Osteoblast (primary cell): ENCODE data around the gene GLT1D1. TPM values are rescaled to one million over a fixed set of nuclear protein-coding genes. Genes with fewer than 3 reads are reported as not detected.

ENCODE experiments used
- DNase-seq: peaks from one replicate; pipeline ENCODE4 v3.0.0; 2011; ENCODE audit warnings: low spot score, mixed read lengths; ENCODE audit not compliant: insufficient read length; ENCODE audit errors: missing footprints
- H2AFZ ChIP-seq: 2 replicates; pipeline ENCODE4 v1.6.0; 2011; ENCODE audit warnings: mild to moderate bottlenecking, low read length
- H3K27ac ChIP-seq: 2 replicates; pipeline ENCODE4 v1.5.1; 2011; ENCODE audit warnings: mild to moderate bottlenecking, low read depth, low read length, moderate library complexity
- H3K27me3 ChIP-seq: 2 replicates; pipeline ENCODE4 v1.6.0; 2012; ENCODE audit warnings: mild to moderate bottlenecking, control low read depth, inconsistent platforms, low read length, moderate library complexity; ENCODE audit not compliant: insufficient read depth
- H3K36me3 ChIP-seq: 2 replicates; pipeline ENCODE4 v1.5.1; 2011; ENCODE audit warnings: mild to moderate bottlenecking, low read length, control low read depth, moderate library complexity; ENCODE audit not compliant: insufficient read depth
- H3K4me1 ChIP-seq: 2 replicates; pipeline ENCODE4 v1.5.1; 2011; ENCODE audit warnings: mild to moderate bottlenecking, low read length, control low read depth, moderate library complexity; ENCODE audit not compliant: insufficient read depth
- H3K4me2 ChIP-seq: 2 replicates; pipeline ENCODE4 v1.6.0; 2011; ENCODE audit warnings: mild to moderate bottlenecking, low read length; ENCODE audit not compliant: insufficient read depth
- H3K4me3 ChIP-seq: fragments of 200-600 bp; sonication (generic); 3 replicates; pipeline ENCODE4 v1.5.1; 2012; ENCODE audit warnings: mild to moderate bottlenecking, low read length, inconsistent platforms; ENCODE audit not compliant: insufficient read depth
- H3K79me2 ChIP-seq: 2 replicates; pipeline ENCODE4 v1.6.0; 2012; ENCODE audit warnings: mild to moderate bottlenecking, low read length, control low read depth, inconsistent platforms; ENCODE audit not compliant: insufficient read depth
- H3K9me3 ChIP-seq: 2 replicates; pipeline ENCODE4 v1.5.1; 2011; ENCODE audit warnings: low read depth, low read length, control low read depth
- H4K20me1 ChIP-seq: 2 replicates; pipeline ENCODE4 v1.6.0; 2012; ENCODE audit warnings: mild to moderate bottlenecking, low read length, control low read depth; ENCODE audit not compliant: insufficient read depth
- CTCF ChIP-seq: IDR thresholded peaks from 2 replicates; pipeline ENCODE4 v1.5.1; 2011; ENCODE audit warnings: mild to moderate bottlenecking, low read depth, low read length, moderate library complexity; ENCODE audit errors: extremely low read depth
- total RNA-seq: library from RNA; depleted of rRNA; stranded (reverse); fragments of >200 nt; gene quantifications from 2 replicates; pipeline ENCODE4 v1.2.3, GENCODE V29; 2012

GLT1D1 gene
- total RNA-seq, 1 donor, result not detected

GRCh38 chr12:128861226-128862016 lies 8.1 kb downstream of the GLT1D1 start:
- no peak overlapping the region for H3K27ac ChIP-seq
- no peak for DNase-seq
- no peak overlapping the region for H3K4me3 ChIP-seq
- H3K27me3 ChIP-seq, result no peaks in the 10 kb centered on the region
- no peak overlapping the region for H3K4me2 ChIP-seq
- H2AFZ ChIP-seq, result no peak overlapping the region
- H3K4me1 ChIP-seq, result no peaks in the 10 kb centered on the region
- H4K20me1 ChIP-seq, result no peaks in the 10 kb centered on the region
- H3K9me3 ChIP-seq, result no peaks in the 10 kb centered on the region
- TF ChIP-seq CTCF, result no peak
- no peaks in the 10 kb centered on the region for H3K79me2 ChIP-seq
- no peaks in the 10 kb centered on the region for H3K36me3 ChIP-seq

DNA sequence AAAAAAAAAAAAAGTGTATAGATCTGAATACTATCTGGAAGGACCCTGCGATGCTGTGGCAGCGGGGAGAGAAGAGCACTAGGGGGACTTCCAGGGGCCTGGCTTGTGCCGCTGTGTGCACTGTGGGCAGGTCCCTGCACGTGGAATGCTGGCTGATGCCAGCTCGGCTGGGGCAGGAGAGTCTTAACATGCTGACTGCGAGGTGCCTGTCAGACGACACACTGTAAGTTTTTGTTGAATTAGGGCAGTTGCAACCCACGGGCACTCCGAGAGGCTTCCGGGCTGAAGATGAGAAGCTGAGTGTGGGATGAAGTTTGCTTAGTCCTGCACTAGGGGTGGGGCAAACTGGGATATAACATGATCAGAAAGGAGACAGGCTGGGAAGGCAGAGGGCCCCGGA lies 10.7 kb downstream of the GLT1D1 start:
- no peaks in the 10 kb centered on the region for H3K27me3 ChIP-seq
- no peaks in the 10 kb centered on the region for H3K9me3 ChIP-seq

DNA sequence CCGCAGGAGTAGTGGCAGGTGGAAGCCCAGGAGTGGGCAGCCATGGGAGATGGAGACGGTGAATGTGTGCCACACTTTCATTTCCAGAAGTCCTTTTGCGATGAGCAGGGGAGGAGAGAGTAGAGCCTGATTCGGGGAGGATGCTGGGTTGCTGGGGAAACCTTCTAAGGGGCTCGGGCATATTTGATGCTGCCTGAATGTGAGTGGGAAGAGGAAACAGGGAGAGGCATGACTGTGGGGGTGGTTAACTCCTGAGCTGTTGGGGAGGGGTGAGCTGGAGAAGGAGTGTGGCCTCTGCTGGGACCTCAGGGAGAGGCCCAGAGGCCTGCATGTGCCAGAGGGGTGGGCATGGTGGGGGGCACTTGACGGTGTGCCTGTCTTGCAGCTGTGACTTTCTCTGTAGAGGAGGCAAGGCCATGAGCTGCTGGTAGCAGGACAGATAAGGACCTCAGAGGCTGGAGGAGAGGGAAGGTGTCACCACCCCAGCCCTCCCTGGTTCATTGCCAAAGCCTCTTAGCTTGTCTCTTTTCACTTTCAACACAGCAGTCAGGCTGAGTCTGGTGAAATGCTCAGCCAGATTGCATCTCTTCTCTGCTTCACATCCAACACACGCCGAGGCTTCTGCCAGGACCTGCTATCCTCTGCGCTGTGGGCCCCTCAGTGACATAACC lies 11.4 kb downstream of the GLT1D1 start:
- no peaks in the 10 kb centered on the region for H3K9me3 ChIP-seq
- peak; percentile 46 for DNase-seq
- no peak for TF ChIP-seq CTCF
- H3K27ac ChIP-seq, result no peak overlapping the region
- no peaks in the 10 kb centered on the region for H3K27me3 ChIP-seq
- H2AFZ ChIP-seq, result no peak overlapping the region
- no peaks in the 10 kb centered on the region for H4K20me1 ChIP-seq
- H3K4me2 ChIP-seq, result no peak overlapping the region
- H3K79me2 ChIP-seq, result no peaks in the 10 kb centered on the region
- H3K4me1 ChIP-seq, result no peaks in the 10 kb centered on the region
- no peak overlapping the region for H3K4me3 ChIP-seq
- no peaks in the 10 kb centered on the region for H3K36me3 ChIP-seq

More for the DNA sequence above, 10.7 kb downstream of the GLT1D1 start:
- no peak overlapping the region for H3K4me3 ChIP-seq
- H3K4me1 ChIP-seq, result no peaks in the 10 kb centered on the region
- no peak for TF ChIP-seq CTCF
- no peaks in the 10 kb centered on the region for H3K79me2 ChIP-seq
- H3K27ac ChIP-seq, result no peak overlapping the region
- no peak overlapping the region for H2AFZ ChIP-seq
- no peaks in the 10 kb centered on the region for H3K36me3 ChIP-seq
- H4K20me1 ChIP-seq, result no peaks in the 10 kb centered on the region
- no peak for DNase-seq
- no peak overlapping the region for H3K4me2 ChIP-seq

GRCh38 chr12:128867466-128867865 lies 14.2 kb downstream of the GLT1D1 start:
- H3K27me3 ChIP-seq, result no peaks in the 10 kb centered on the region
- no peak for DNase-seq
- H2AFZ ChIP-seq, result no peak overlapping the region
- H3K36me3 ChIP-seq, result no peaks in the 10 kb centered on the region
- no peak overlapping the region for H3K4me2 ChIP-seq
- no peaks in the 10 kb centered on the region for H3K79me2 ChIP-seq
- H4K20me1 ChIP-seq, result no peaks in the 10 kb centered on the region
- no peaks in the 10 kb centered on the region for H3K9me3 ChIP-seq
- H3K27ac ChIP-seq, result no peak overlapping the region
- no peak for TF ChIP-seq CTCF
- H3K4me3 ChIP-seq, result no peak overlapping the region
- H3K4me1 ChIP-seq, result no peaks in the 10 kb centered on the region
